Measurements from ENCODE around the gene C4orf54. TPM values are rescaled to one million over a fixed set of nuclear protein-coding genes. Genes with fewer than 3 reads are reported as not detected.

The C4orf54 gene
- total RNA-seq, 4 donors from 2014 or later, result 0.06 TPM; not detected in 3

DNA sequence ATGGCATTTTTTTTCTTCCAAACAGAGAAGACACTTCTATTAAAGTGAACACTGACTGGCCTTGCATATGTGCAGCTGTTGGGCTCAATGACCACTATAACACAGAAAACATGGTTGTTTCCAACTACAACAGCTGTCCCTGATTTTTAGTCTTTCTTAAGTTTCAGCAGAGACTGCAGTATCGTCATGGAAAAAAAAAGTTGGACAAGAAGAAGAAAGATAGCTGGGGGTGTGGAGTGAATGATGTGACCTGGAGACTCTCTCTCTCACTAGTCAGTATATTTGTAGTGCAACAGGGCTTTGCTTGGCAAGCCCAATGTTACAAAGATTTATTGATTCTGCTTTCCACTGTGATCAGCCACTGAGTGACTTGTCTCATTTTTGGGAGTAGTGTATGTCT lies 29.5 kb upstream of the C4orf54 start:
- TF ChIP-seq, protein P1, sequence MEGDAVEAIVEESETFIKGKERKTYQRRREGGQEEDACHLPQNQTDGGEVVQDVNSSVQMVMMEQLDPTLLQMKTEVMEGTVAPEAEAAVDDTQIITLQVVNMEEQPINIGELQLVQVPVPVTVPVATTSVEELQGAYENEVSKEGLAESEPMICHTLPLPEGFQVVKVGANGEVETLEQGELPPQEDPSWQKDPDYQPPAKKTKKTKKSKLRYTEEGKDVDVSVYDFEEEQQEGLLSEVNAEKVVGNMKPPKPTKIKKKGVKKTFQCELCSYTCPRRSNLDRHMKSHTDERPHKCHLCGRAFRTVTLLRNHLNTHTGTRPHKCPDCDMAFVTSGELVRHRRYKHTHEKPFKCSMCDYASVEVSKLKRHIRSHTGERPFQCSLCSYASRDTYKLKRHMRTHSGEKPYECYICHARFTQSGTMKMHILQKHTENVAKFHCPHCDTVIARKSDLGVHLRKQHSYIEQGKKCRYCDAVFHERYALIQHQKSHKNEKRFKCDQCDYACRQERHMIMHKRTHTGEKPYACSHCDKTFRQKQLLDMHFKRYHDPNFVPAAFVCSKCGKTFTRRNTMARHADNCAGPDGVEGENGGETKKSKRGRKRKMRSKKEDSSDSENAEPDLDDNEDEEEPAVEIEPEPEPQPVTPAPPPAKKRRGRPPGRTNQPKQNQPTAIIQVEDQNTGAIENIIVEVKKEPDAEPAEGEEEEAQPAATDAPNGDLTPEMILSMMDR (IDR thresholded peaks at IDR 0.05), result no peak
- TF ChIP-seq POLR2A (IDR thresholded peaks at IDR 0.05), result no peak
- DNase-seq (ENCODE audit: low spot score in 2 of 2), result no peak
- WGBS, 2 donors, result 29 to 38% methylated on average over 1 of the region's 1 CpG
- intact Hi-C loops (cut with DNase I; ENCODE audit: low total_unique reads), result no loop called here
- H3K4me3 ChIP-seq (ENCODE audit: low read depth, poor library complexity, severe bottlenecking), result no peak overlapping the region

DNA sequence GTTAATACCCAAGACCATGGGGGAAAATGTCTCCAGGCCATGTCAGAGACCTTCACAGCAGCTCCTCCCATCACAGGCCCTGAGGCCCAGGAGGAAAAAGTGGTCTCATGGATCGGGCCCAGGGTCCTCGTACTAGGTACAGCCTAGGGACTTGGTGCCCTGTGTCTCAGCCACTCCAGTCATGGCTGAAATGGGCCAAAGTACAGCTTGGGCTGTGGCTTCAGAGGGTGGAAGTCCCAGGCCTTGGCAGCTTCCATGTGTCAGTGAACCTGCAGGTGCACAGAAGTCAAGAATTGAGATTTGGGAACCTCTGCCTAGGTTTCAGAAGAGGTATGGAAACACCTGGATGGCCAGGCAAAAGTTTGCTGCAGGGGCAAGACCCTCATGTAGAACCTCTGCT lies 27.6 kb upstream of the C4orf54 start:
- no peak for DNase-seq (ENCODE audit: low spot score in 2 of 2)
- intact Hi-C loops (cut with DNase I; ENCODE audit: low total_unique reads), result no loop called here
- H3K4me3 ChIP-seq (ENCODE audit: low read depth, poor library complexity, severe bottlenecking), result no peak overlapping the region
- TF ChIP-seq, protein P1 (IDR thresholded peaks at IDR 0.05), result no peak
- no peak for TF ChIP-seq POLR2A (IDR thresholded peaks at IDR 0.05)
- WGBS, 2 donors, result 75 to 93% methylated on average over 2 of the region's 2 CpGs

DNA sequence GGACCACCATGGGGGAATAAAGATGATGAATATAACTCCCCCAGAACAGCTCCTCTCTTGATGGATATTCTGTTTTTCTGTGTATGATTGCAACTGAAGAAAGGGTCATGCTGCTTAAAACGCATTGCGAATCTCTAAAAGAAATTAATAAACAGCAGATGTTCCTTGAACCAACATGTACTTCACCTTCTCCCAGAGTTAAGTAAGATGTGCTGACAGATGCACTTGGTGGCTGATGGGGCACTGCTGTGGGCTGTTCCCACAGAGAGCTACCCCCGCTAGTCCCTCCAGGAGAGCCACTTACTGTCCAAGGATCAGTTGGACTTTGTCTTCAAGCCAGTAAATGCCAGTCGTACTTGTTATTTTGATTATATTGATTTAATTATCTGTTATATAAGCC lies 26.3 kb upstream of the C4orf54 start:
- intact Hi-C loops (cut with DNase I; ENCODE audit: low total_unique reads), result no loop called here
- no peak overlapping the region for H3K4me3 ChIP-seq (ENCODE audit: low read depth, poor library complexity, severe bottlenecking)
- no peak for TF ChIP-seq POLR2A (IDR thresholded peaks at IDR 0.05)
- TF ChIP-seq, protein P1 (IDR thresholded peaks at IDR 0.05), result no peak
- DNase-seq (ENCODE audit: low spot score in 2 of 2), result no peak
- 68 to 69% methylated on average over 4 of the region's 4 CpGs for WGBS, 2 donors

DNA sequence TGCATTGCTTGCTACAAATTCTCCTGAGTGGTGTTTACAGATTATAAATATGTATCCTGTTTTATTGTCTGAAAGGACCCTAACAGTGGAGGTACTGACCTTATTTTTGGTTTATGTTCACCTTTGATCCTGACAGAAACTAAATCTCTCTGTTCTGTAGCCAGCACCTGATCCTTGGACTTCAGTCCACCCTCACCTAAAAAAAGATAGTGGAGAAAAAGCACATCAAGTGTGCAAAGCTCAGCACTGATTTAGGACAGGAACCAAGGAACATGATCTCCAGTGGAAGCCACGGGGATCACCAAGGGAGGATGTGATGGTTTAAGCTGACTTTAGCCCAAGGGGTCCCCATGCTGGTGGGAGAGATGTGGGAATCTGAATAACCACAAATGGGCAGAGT lies 22.3 kb upstream of the C4orf54 start:
- H3K4me3 ChIP-seq (ENCODE audit: low read depth, poor library complexity, severe bottlenecking), result no peak overlapping the region
- DNase-seq (ENCODE audit: low spot score in 2 of 2), result no peak
- 72 to 91% methylated on average over 1 of the region's 1 CpG for WGBS, 2 donors
- intact Hi-C loops (cut with DNase I; ENCODE audit: low total_unique reads), result no loop called here
- no peak for TF ChIP-seq POLR2A (IDR thresholded peaks at IDR 0.05)
- TF ChIP-seq, protein P1 (IDR thresholded peaks at IDR 0.05), result no peak

DNA sequence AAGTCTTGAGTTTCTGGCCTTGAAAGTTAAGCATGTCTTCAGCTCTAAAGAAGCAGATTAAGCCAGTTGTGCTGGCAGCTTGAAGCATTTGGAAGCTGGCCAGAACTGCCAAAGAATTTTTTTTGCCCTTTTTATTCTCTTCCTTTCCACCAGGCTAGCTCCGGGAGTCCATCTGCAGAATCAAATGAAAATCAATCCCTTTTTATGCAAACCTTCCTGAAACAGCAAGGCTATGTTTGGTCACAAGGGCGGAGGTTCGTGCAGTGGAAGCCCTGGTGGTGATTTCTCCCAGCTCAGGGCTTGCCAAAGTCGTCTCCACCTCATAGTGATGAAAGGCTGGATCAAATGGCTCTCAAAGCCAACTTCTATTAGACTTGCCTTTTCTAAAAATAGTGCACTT lies 21.6 kb upstream of the C4orf54 start:
- DNase-seq (ENCODE audit: low spot score in 2 of 2), result no peak
- no peak overlapping the region for H3K4me3 ChIP-seq (ENCODE audit: low read depth, poor library complexity, severe bottlenecking)
- WGBS, 2 donors, result 17 to 25% methylated on average over 4 of the region's 4 CpGs
- TF ChIP-seq, protein P1 (IDR thresholded peaks at IDR 0.05), result no peak
- TF ChIP-seq POLR2A (IDR thresholded peaks at IDR 0.05), result no peak
- intact Hi-C loops (cut with DNase I; ENCODE audit: low total_unique reads), result no loop called here

DNA sequence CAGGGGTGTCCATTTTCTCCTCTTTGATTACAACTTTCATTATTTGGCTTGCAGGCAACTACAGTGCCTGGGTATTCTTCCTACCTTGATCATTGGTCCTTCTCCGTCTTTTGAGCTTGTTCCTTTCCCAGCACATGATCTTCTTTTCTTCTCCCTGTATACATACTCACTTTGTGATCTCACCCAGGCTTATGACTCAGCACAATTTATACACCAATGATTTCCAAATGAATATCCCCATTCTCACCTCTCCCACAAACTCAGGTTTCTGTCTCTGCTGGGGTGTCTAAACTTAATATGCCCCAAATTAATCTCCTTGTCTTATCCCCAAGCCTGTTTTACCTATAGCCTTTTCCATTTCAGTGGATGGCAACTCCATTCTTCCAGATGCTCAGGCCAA lies 19.5 kb upstream of the C4orf54 start:
- intact Hi-C loops (cut with DNase I; ENCODE audit: low total_unique reads), result no loop called here
- no peak for DNase-seq (ENCODE audit: low spot score in 2 of 2)
- WGBS, 2 donors, result 85 to 94% methylated on average over 1 of the region's 1 CpG
- H3K4me3 ChIP-seq (ENCODE audit: low read depth, poor library complexity, severe bottlenecking), result no peak overlapping the region
- TF ChIP-seq, protein P1 (IDR thresholded peaks at IDR 0.05), result no peak
- TF ChIP-seq POLR2A (IDR thresholded peaks at IDR 0.05), result no peak
